ENCODE data around the gene TRIM15.

TRIM15 gene

GRCh38 chr6:30202366-30202765 is 39.0 kb downstream of the TRIM15 start:
- no peak for TF ChIP-seq CTCF (IDR thresholded peaks at IDR 0.05; ENCODE audit: control insufficient read depth, extremely low read depth, insufficient read depth)
- no peak for DNase-seq (ENCODE audit: low read depth)
- H3K4me3 ChIP-seq (ENCODE audit: low read depth, low read length) = no peak overlapping the region

- DNase-seq (ENCODE audit: low read depth) = no peak
- no peak overlapping the region for H3K4me3 ChIP-seq (ENCODE audit: low read depth, low read length)
- TF ChIP-seq CTCF (IDR thresholded peaks at IDR 0.05; ENCODE audit: control insufficient read depth, extremely low read depth, insufficient read depth) = no peak
Measured at GRCh38 chr6:30204116-30204515, 40.8 kb downstream of the TRIM15 start.

- no peak for DNase-seq (ENCODE audit: low read depth)
- H3K4me3 ChIP-seq (ENCODE audit: low read depth, low read length) = no peak overlapping the region
- TF ChIP-seq CTCF (IDR thresholded peaks at IDR 0.05; ENCODE audit: control insufficient read depth, extremely low read depth, insufficient read depth) = no peak
Measured at GRCh38 chr6:30206152-30206551, 42.8 kb downstream of the TRIM15 start.

GRCh38 chr6:30206799-30207618 is 43.7 kb downstream of the TRIM15 start:
- H3K4me3 ChIP-seq (ENCODE audit: low read depth, low read length) = peak overlapping the region; percentile 35
- TF ChIP-seq CTCF (IDR thresholded peaks at IDR 0.05; ENCODE audit: control insufficient read depth, extremely low read depth, insufficient read depth) = no peak
- DNase-seq (ENCODE audit: low read depth) = no peak

- TF ChIP-seq CTCF (IDR thresholded peaks at IDR 0.05; ENCODE audit: control insufficient read depth, extremely low read depth, insufficient read depth) = no peak
- peak; percentile 70 for DNase-seq (ENCODE audit: low read depth)
- peak overlapping the region; percentile 35 for H3K4me3 ChIP-seq (ENCODE audit: low read depth, low read length)
Measured at GRCh38 chr6:30207619-30208295, 44.4 kb downstream of the TRIM15 start.

- no peak for DNase-seq (ENCODE audit: low read depth)
- no peak for TF ChIP-seq CTCF (IDR thresholded peaks at IDR 0.05; ENCODE audit: control insufficient read depth, extremely low read depth, insufficient read depth)
- H3K4me3 ChIP-seq (ENCODE audit: low read depth, low read length) = peak overlapping the region; percentile 93
Measured at GRCh38 chr6:30211306-30211705, 48.0 kb downstream of the TRIM15 start.

All from LNCaP clone FGC (cell line).